ENCODE results near the gene DPYD. TPM values are rescaled to one million over a fixed set of nuclear protein-coding genes. Genes with fewer than 3 reads are reported as not detected.

The DPYD gene
- total RNA-seq, 1 donor from 2014 or later, result 12.6 TPM

DNA sequence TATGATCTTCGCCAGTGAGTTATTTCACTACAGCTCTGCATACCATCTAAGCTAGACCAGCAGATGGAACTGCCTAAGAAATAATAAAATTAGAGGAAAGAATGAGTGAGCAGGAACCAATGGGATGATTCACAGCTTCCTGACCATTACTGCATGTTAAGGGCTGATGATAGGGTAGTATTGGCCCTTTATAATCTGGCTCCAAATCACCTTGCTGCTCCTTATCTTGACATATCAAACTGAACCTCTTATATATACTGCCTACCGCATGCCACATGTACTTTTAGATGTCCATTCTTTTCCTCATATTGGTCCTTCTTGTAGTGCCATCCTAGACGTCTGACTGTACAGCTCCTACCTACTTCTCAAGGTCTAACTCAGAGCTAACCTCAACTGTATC, 524.4 kb downstream of the DPYD start:
- H3K27ac Mint-ChIP-seq, result no peak overlapping the region
- DNase-seq (no peak), ATAC-seq (ENCODE audit: low read depth) (no peak)
- H3K4me1 Mint-ChIP-seq, result no peaks in the 10 kb centered on the region
- TF ChIP-seq, protein P1, sequence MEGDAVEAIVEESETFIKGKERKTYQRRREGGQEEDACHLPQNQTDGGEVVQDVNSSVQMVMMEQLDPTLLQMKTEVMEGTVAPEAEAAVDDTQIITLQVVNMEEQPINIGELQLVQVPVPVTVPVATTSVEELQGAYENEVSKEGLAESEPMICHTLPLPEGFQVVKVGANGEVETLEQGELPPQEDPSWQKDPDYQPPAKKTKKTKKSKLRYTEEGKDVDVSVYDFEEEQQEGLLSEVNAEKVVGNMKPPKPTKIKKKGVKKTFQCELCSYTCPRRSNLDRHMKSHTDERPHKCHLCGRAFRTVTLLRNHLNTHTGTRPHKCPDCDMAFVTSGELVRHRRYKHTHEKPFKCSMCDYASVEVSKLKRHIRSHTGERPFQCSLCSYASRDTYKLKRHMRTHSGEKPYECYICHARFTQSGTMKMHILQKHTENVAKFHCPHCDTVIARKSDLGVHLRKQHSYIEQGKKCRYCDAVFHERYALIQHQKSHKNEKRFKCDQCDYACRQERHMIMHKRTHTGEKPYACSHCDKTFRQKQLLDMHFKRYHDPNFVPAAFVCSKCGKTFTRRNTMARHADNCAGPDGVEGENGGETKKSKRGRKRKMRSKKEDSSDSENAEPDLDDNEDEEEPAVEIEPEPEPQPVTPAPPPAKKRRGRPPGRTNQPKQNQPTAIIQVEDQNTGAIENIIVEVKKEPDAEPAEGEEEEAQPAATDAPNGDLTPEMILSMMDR (IDR thresholded peaks at IDR 0.05), result no peak
- POLR2A ChIA-PET, result no interaction called here
- H3K27me3 Mint-ChIP-seq, result no peaks in the 10 kb centered on the region
- CTCF ChIA-PET, result no interaction called here
- H3K9me3 Mint-ChIP-seq, result peaks cover 8% of the 10 kb centered on the region
- H3K36me3 Mint-ChIP-seq (ENCODE audit: low read depth), result peaks cover 2% of the 10 kb centered on the region
- H3K4me3 Mint-ChIP-seq, result no peak overlapping the region
- intact Hi-C loops (cut with micrococcal nuclease), result no loop called here

DNA sequence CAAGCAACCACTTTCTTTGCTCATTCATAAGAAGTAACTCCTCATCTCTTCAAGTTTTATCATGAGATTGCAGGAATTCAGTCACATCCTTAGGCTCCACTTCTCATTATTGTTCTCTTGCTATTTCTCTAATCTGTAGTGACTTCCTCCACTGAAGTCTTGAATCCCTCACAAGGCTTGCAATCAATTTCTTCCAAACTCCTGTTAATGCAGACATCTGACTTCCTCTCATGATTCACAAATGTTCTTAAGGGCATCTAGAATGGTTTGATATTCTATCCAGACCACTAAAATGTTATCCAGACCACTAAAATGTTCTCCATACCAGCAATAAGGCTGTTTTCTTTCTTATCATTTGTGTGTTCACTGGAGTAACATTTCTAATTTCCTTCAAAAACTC, 528.1 kb downstream of the DPYD start:
- no peak for ATAC-seq (ENCODE audit: low read depth)
- Mint-ChIP-seq H3K9me3 (peaks cover 5% of the 10 kb centered on the region), H3K36me3 (ENCODE audit: low read depth) (peaks cover 2% of the 10 kb centered on the region), H3K27ac (no peak overlapping the region), H3K4me1 (no peaks in the 10 kb centered on the region), H3K4me3 (no peak overlapping the region), H3K27me3 (no peaks in the 10 kb centered on the region)
- intact Hi-C loops (cut with micrococcal nuclease), result no loop called here
- no peak for DNase-seq
- TF ChIP-seq, protein P1 (IDR thresholded peaks at IDR 0.05), result no peak
- ChIA-PET POLR2A (no interaction called here), CTCF (no interaction called here)

DNA sequence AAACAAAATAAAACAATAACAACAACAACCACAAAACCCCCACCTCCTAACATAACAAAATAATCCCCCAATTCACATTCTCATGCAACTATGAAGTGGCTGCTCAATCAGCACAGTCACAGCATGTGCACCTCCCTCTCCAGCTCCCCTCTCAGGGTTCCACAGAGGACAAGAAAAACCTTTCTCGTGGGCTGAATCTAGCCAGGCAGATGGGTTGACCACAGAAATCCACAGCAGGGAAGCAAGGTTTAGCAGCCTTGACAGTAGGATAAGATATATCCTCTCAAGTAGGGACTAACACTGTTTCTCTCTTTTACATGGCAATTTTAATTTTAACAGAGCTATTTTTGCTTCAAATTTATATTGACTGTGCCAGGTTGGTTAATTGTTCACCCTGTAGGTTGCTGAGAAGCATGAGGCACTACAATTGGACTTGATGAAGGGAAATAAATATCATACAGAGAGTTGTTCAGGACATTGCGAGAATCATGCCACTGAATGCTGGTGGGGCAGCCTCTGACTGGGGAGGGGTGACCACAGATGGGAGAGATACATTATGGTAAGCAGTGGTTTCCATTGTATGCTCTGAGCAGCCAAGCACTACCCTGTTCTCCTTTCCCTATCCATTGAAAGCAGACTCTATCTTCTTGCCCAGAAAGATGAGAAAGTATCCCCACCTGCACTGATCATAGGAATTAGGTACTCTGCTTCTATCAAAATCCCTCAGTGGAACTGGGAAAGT, 535.1 kb downstream of the DPYD start:
- ChIA-PET POLR2A (interaction anchor here (0.7 kb wide), 1 partner anchor 73 kb away, joined by 18 read pairs; no protein-coding TSS in a partner anchor), CTCF (no interaction called here)
- DNase-seq, result no peak
- Mint-ChIP-seq H3K27me3 (no peaks in the 10 kb centered on the region), H3K27ac (no peak overlapping the region), H3K36me3 (ENCODE audit: low read depth) (no peaks in the 10 kb centered on the region), H3K9me3 (peaks cover 2% of the 10 kb centered on the region), H3K4me1 (no peaks in the 10 kb centered on the region), H3K4me3 (no peak overlapping the region)
- intact Hi-C loops (cut with micrococcal nuclease), result no loop called here
- ATAC-seq (ENCODE audit: low read depth), result no peak
- TF ChIP-seq, protein P1 (IDR thresholded peaks at IDR 0.05), result no peak

DNA sequence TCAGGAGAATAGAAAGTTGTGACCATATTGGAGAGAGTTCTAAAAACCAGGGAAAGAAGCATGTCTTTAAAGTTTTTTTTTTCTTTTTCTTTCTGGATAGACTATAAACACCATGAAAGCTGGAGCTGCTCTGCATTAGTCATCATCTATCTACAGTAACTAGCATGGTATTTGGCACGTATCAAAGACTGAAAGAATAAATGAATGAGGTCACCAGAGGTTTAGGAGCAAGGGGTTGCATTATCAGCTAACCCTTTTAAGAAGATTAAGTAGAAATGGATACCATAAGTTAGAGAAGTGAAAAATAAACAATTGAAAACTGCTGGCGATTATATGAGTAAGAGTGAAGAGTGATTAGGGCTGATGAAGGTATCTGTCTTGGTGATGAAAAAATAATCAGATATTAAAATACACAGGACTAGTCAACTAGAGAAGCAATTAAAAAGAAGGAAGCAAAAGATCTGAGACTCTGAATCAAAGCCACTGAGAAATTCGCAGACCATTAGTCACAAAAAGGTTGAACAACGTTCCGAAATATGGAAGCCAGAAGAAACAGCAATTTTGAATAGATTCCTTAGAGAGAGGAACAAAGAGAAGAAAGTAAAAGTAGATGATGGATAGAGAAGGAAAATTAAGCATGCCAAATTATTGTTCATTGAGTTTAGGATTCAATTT, 536.4 kb downstream of the DPYD start:
- intact Hi-C loops (cut with micrococcal nuclease), result no loop called here
- H3K4me3 Mint-ChIP-seq, result no peak overlapping the region
- H3K9me3 Mint-ChIP-seq, result peaks cover 2% of the 10 kb centered on the region
- H3K27me3 Mint-ChIP-seq, result no peaks in the 10 kb centered on the region
- no peak overlapping the region for H3K27ac Mint-ChIP-seq
- H3K4me1 Mint-ChIP-seq, result no peaks in the 10 kb centered on the region
- no peak for ATAC-seq (ENCODE audit: low read depth)
- no peaks in the 10 kb centered on the region for H3K36me3 Mint-ChIP-seq (ENCODE audit: low read depth)
- TF ChIP-seq, protein P1 (IDR thresholded peaks at IDR 0.05), result no peak
- POLR2A ChIA-PET, result no interaction called here
- no peak for DNase-seq
- CTCF ChIA-PET, result no interaction called here

- H3K27me3 Mint-ChIP-seq, result no peaks in the 10 kb centered on the region
- ChIA-PET CTCF (no interaction called here), POLR2A (no interaction called here)
- H3K4me3 Mint-ChIP-seq, result no peak overlapping the region
- no peaks in the 10 kb centered on the region for H3K4me1 Mint-ChIP-seq
- H3K36me3 Mint-ChIP-seq (ENCODE audit: low read depth), result no peaks in the 10 kb centered on the region
- TF ChIP-seq, protein P1 (IDR thresholded peaks at IDR 0.05), result no peak
- peaks cover 2% of the 10 kb centered on the region for H3K9me3 Mint-ChIP-seq
- no peak for DNase-seq
- no peak overlapping the region for H3K27ac Mint-ChIP-seq
- no peak for ATAC-seq (ENCODE audit: low read depth)
- intact Hi-C loops (cut with micrococcal nuclease), result no loop called here
Observed at GRCh38 chr1:97383797-97384196, 537.0 kb downstream of the DPYD start.

Measured in activated B cell treated with CpG ODN at 0.5 μM for 24 hours (primary cell).